Measurements from ENCODE around the gene DNAL4.

- TF ChIP-seq CTCF (IDR thresholded peaks at IDR 0.05): no peak
- TF ChIP-seq POLR2A (IDR thresholded peaks at IDR 0.05): no peak
Measured at GRCh38 chr22:38740754-38741153, 53.2 kb downstream of the DNAL4 start.
